Hepatocyte (in vitro differentiated cells): ENCODE measurements around the gene MTG2. TPM values are rescaled to one million over a fixed set of nuclear protein-coding genes. Genes with fewer than 3 reads are reported as not detected.

Experiments used
- DNase-seq: peaks from one replicate; pipeline ENCODE4 v3.0.0-alpha.2; 2016; ENCODE audit warnings: low spot score
- H2AFZ ChIP-seq: fragments of 200-600 bp; sonication (generic); 2 replicates; pipeline ENCODE4 v1.6.0; 2016; ENCODE audit warnings: antibody characterized with exemption, mild to moderate bottlenecking
- H3K27ac ChIP-seq: fragments of 200-600 bp; sonication (generic); 2 replicates; pipeline ENCODE4 v1.5.1; 2016; ENCODE audit warnings: mild to moderate bottlenecking
- H3K27me3 ChIP-seq: fragments of 200-600 bp; sonication (generic); 2 replicates; pipeline ENCODE4 v1.6.1; 2016
- H3K36me3 ChIP-seq: fragments of 200-600 bp; sonication (generic); replicated peaks from 2 replicates; pipeline ENCODE4 v1.5.1; 2016; ENCODE audit warnings: low read depth; ENCODE audit not compliant: insufficient read depth
- H3K4me1 ChIP-seq: fragments of 200-600 bp; sonication (generic); 2 replicates; pipeline ENCODE4 v1.5.1; 2016; ENCODE audit warnings: mild to moderate bottlenecking, moderate library complexity; ENCODE audit not compliant: insufficient read depth
- H3K4me2 ChIP-seq: fragments of 200-600 bp; sonication (generic); 2 replicates; pipeline ENCODE4 v1.6.0; 2016
- H3K4me3 ChIP-seq: fragments of 200-600 bp; sonication (generic); 2 replicates; pipeline ENCODE4 v1.5.1; 2016; ENCODE audit warnings: mild to moderate bottlenecking
- H3K79me2 ChIP-seq: fragments of 200-600 bp; sonication (generic); 2 replicates; pipeline ENCODE4 v1.6.0; 2017; ENCODE audit warnings: mild to moderate bottlenecking
- H3K9me2 ChIP-seq: fragments of 200-600 bp; sonication (generic); replicated peaks from 2 replicates; pipeline ENCODE4 v1.6.0; 2017; ENCODE audit warnings: mild to moderate bottlenecking; ENCODE audit not compliant: insufficient read depth
- H3K9me3 ChIP-seq: fragments of 200-600 bp; sonication (generic); 2 replicates; pipeline ENCODE4 v1.5.1; 2016; ENCODE audit warnings: low read depth, mild to moderate bottlenecking
- H4K20me1 ChIP-seq: fragments of 200-600 bp; sonication (generic); 2 replicates; pipeline ENCODE4 v1.6.0; 2016; ENCODE audit warnings: mild to moderate bottlenecking; ENCODE audit not compliant: insufficient read depth, poor library complexity, severe bottlenecking
- CTCF ChIP-seq: fragments of 200-600 bp; sonication (generic); IDR thresholded peaks from 2 replicates; pipeline ENCODE4 v1.5.1; 2016; ENCODE audit warnings: antibody characterized with exemption, mild to moderate bottlenecking; ENCODE audit not compliant: poor library complexity
- EZH2 ChIP-seq: fragments of 200-600 bp; sonication (generic); IDR thresholded peaks from 2 replicates; pipeline ENCODE4 v1.6.1; 2016; ENCODE audit warnings: antibody characterized with exemption, mild to moderate bottlenecking, borderline replicate concordance
- EZH2phosphoT487 ChIP-seq: fragments of 200-600 bp; sonication (generic); IDR thresholded peaks from one replicate; pipeline ENCODE4 v1.6.1; 2018; ENCODE audit warnings: antibody characterized with exemption, mild to moderate bottlenecking, low read depth, moderate library complexity; ENCODE audit not compliant: unreplicated experiment, severe bottlenecking
- WGBS: methylation state at CpG from one replicate; pipeline ENCODE4 v1.1.6; 2016; ENCODE audit warnings: low lambda C conversion rate; ENCODE audit errors: missing lambda C conversion rate; 5-methylcytosine and 5-hydroxymethylcytosine counted together
- polyA plus RNA-seq: library from polyadenylated mRNA; unstranded; fragments of >200 nt; fragmentation: Nextera tagmentation; extraction: Ambion mirVana; gene quantifications from 2 replicates; pipeline ENCODE4 v1.2.1, GENCODE V29; 2016
- total RNA-seq: library from RNA; depleted of rRNA; stranded (reverse); fragments of >200 nt; gene quantifications from 2 replicates; pipeline ENCODE4 v1.2.3, GENCODE V29; 2014

MTG2 gene
- total and polyA plus RNA-seq, 2 experiments from 2014 or later: 18.4 to 26.7 TPM

- no peaks in the 10 kb centered on the region for H3K9me2 ChIP-seq
- no peaks in the 10 kb centered on the region for H3K36me3 ChIP-seq
- peaks cover 10% of the 10 kb centered on the region for H3K4me1 ChIP-seq
- no peak overlapping the region for H3K4me2 ChIP-seq
- H2AFZ ChIP-seq: no peak overlapping the region
- TF ChIP-seq CTCF: no peak
- no peak for TF ChIP-seq EZH2phosphoT487
- no peak overlapping the region for H3K27ac ChIP-seq
- 69% methylated on average over 28 of the region's 28 CpGs for WGBS
- H4K20me1 ChIP-seq: peaks cover 30% of the 10 kb centered on the region
- no peaks in the 10 kb centered on the region for H3K27me3 ChIP-seq
- no peak overlapping the region for H3K4me3 ChIP-seq
- H3K9me3 ChIP-seq: no peaks in the 10 kb centered on the region
- DNase-seq: peak; percentile 44
- H3K79me2 ChIP-seq: peaks cover 33% of the 10 kb centered on the region
These were observed 54.1 kb downstream of the MTG2 start for GRCh38 chr20:62236766-62237513.

GRCh38 chr20:62237514-62237800 is 54.6 kb downstream of the MTG2 start:
- 80% methylated on average over 1 of the region's 1 CpG for WGBS
- Histone ChIP-seq H3K27ac (peak overlapping the region; percentile 11), H3K36me3 (no peaks in the 10 kb centered on the region), H3K4me3 (no peak overlapping the region), H3K9me3 (no peaks in the 10 kb centered on the region), H3K9me2 (no peaks in the 10 kb centered on the region), H2AFZ (peak overlapping the region; percentile 30), H3K4me1 (peaks cover 10% of the 10 kb centered on the region), H3K79me2 (peaks cover 38% of the 10 kb centered on the region), H3K27me3 (no peaks in the 10 kb centered on the region), H4K20me1 (peaks cover 35% of the 10 kb centered on the region), H3K4me2 (peak overlapping the region; percentile 70)
- no peak for DNase-seq
- TF ChIP-seq EZH2phosphoT487 (no peak), CTCF (no peak), EZH2 (no peak)

GRCh38 chr20:62237801-62238568 is 55.2 kb downstream of the MTG2 start, which contains the start of gene OSBPL2:
TSS of gene OSBPL2 (plus strand) at chr20:62238521. CDS start at chr20:62256185, 17,664 bp downstream.
- Histone ChIP-seq H3K4me3 (peak within 1 kb of the TSS; percentile 81), H3K27ac (peak within 1 kb of the TSS; percentile 91), H3K9me2 (no peaks in the 10 kb centered on the region), H2AFZ (peak within 1 kb of the TSS; percentile 59), H3K79me2 (peaks cover 44% of the 10 kb centered on the region), H3K4me1 (peaks cover 10% of the 10 kb centered on the region), H3K27me3 (no peaks in the 10 kb centered on the region), H3K36me3 (no peaks in the 10 kb centered on the region), H3K9me3 (no peaks in the 10 kb centered on the region), H3K4me2 (peak within 1 kb of the TSS; percentile 94), H4K20me1 (peaks cover 40% of the 10 kb centered on the region)
- peak; percentile 100 for DNase-seq
- TF ChIP-seq EZH2phosphoT487 (no peak), EZH2 (no peak), CTCF (no peak)
- 4% methylated on average over 45 of the region's 55 CpGs for WGBS
